ENCODE data around the gene AKAP4. TPM values are rescaled to one million over a fixed set of nuclear protein-coding genes. Genes with fewer than 3 reads are reported as not detected.

Gene AKAP4
- total RNA-seq, 1 experiment from 2014 or later: not detected

GRCh38 chrX:50165727-50166126 lies 35.1 kb downstream of the AKAP4 start:
- no peak overlapping the region for H3K4me3 Mint-ChIP-seq (ENCODE audit: unreplicated experiment)
- DNase-seq: no peak
- Histone ChIP-seq H3K4me1 (no peaks in the 10 kb centered on the region), H3K27me3 (replicated peaks; ENCODE audit: control insufficient read depth, insufficient read depth, low read length) (no peaks in the 10 kb centered on the region), H3K36me3 (ENCODE audit: control insufficient read depth, insufficient read depth, low read length) (no peaks in the 10 kb centered on the region), H3K4me3 (ENCODE audit: low read depth, low read length) (no peak overlapping the region), H3K9me3 (no peaks in the 10 kb centered on the region)
- H3K36me3 Mint-ChIP-seq (ENCODE audit: insufficient read depth, unreplicated experiment): no peaks in the 10 kb centered on the region
- H3K4me1 Mint-ChIP-seq (ENCODE audit: low read depth, unreplicated experiment): no peaks in the 10 kb centered on the region
- ChIA-PET POLR2A (no interaction called here), CTCF (no interaction called here)
- H3K9me3 Mint-ChIP-seq (ENCODE audit: unreplicated experiment): no peaks in the 10 kb centered on the region
- intact Hi-C loops (cut with micrococcal nuclease; ENCODE audit: unreplicated experiment): no loop called here
- H3K27me3 Mint-ChIP-seq (ENCODE audit: insufficient read depth, unreplicated experiment): no peaks in the 10 kb centered on the region
- no peak for TF ChIP-seq CTCF (IDR thresholded peaks at IDR 0.05; ENCODE audit: insufficient read depth in 1 of 2, low read depth in 1 of 2, low read length in 1 of 2, severe bottlenecking in 1 of 2, unreplicated experiment in 1 of 2)
- no peak overlapping the region for H3K27ac Mint-ChIP-seq (ENCODE audit: unreplicated experiment)
- no TSS peak for BruUV-seq (replicated peaks)

- Mint-ChIP-seq H3K4me3 (ENCODE audit: unreplicated experiment) (no peak overlapping the region), H3K27ac (ENCODE audit: unreplicated experiment) (no peak overlapping the region), H3K27me3 (ENCODE audit: insufficient read depth, unreplicated experiment) (no peaks in the 10 kb centered on the region), H3K4me1 (ENCODE audit: low read depth, unreplicated experiment) (no peaks in the 10 kb centered on the region), H3K36me3 (ENCODE audit: insufficient read depth, unreplicated experiment) (no peaks in the 10 kb centered on the region), H3K9me3 (ENCODE audit: unreplicated experiment) (no peaks in the 10 kb centered on the region)
- H3K4me1 ChIP-seq: no peaks in the 10 kb centered on the region
- DNase-seq: no peak
- TF ChIP-seq CTCF (IDR thresholded peaks at IDR 0.05; ENCODE audit: insufficient read depth in 1 of 2, low read depth in 1 of 2, low read length in 1 of 2, severe bottlenecking in 1 of 2, unreplicated experiment in 1 of 2): no peak
- ChIA-PET CTCF (no interaction called here), POLR2A (no interaction called here)
- no peaks in the 10 kb centered on the region for H3K27me3 ChIP-seq (replicated peaks; ENCODE audit: control insufficient read depth, insufficient read depth, low read length)
- H3K4me3 ChIP-seq (ENCODE audit: low read depth, low read length): no peak overlapping the region
- no TSS peak for BruUV-seq (replicated peaks)
- no peaks in the 10 kb centered on the region for H3K36me3 ChIP-seq (ENCODE audit: control insufficient read depth, insufficient read depth, low read length)
- intact Hi-C loops (cut with micrococcal nuclease; ENCODE audit: unreplicated experiment): no loop called here
- H3K9me3 ChIP-seq: no peaks in the 10 kb centered on the region
These were observed 39.7 kb downstream of the AKAP4 start for GRCh38 chrX:50161127-50161526.

- H3K4me1 ChIP-seq: no peaks in the 10 kb centered on the region; the same call in 1 of the 2 replicates
- no peak for TF ChIP-seq CTCF (IDR thresholded peaks at IDR 0.05; ENCODE audit: insufficient read depth in 1 of 2, low read depth in 1 of 2, low read length in 1 of 2, severe bottlenecking in 1 of 2, unreplicated experiment in 1 of 2)
- no TSS peak for BruUV-seq (replicated peaks)
- Mint-ChIP-seq H3K27me3 (ENCODE audit: insufficient read depth, unreplicated experiment) (no peaks in the 10 kb centered on the region), H3K9me3 (ENCODE audit: unreplicated experiment) (no peaks in the 10 kb centered on the region), H3K36me3 (ENCODE audit: insufficient read depth, unreplicated experiment) (peaks cover 6% of the 10 kb centered on the region), H3K27ac (ENCODE audit: unreplicated experiment) (no peak overlapping the region), H3K4me3 (ENCODE audit: unreplicated experiment) (no peak overlapping the region), H3K4me1 (ENCODE audit: low read depth, unreplicated experiment) (no peaks in the 10 kb centered on the region)
- no peaks in the 10 kb centered on the region for H3K27me3 ChIP-seq (replicated peaks; ENCODE audit: control insufficient read depth, insufficient read depth, low read length)
- H3K4me3 ChIP-seq (ENCODE audit: low read depth, low read length): no peak overlapping the region
- CTCF ChIA-PET: no interaction called here
- POLR2A ChIA-PET: no interaction called here
- H3K36me3 ChIP-seq (ENCODE audit: control insufficient read depth, insufficient read depth, low read length): no peaks in the 10 kb centered on the region
- H3K9me3 ChIP-seq: no peaks in the 10 kb centered on the region
- intact Hi-C loops (cut with micrococcal nuclease; ENCODE audit: unreplicated experiment): loop anchor here (5.0 kb wide), 1 partner anchor 46 kb away; no protein-coding TSS in a partner anchor
- DNase-seq: no peak
These were observed 42.2 kb downstream of the AKAP4 start for GRCh38 chrX:50158593-50158992.
